HCT116 (cell line): ENCODE data around the gene KAZN.

Experiments used
- ATF3 ChIP-seq: IDR thresholded peaks from 2 replicates; pipeline ENCODE4 v1.6.1; 2012
- CTCF ChIP-seq, 3 experiments: fragments of 200-600 bp in 1 of 3; sonication (generic) in 1 of 3; IDR thresholded peaks in 2 of 3; conservative IDR thresholded peaks in 1 of 3; 2 replicates each; pipeline ENCODE4 v1.5.1; 2012 to 2017; ENCODE audit warnings: low read depth in 2 of 3, low read length in 2 of 3, antibody characterized with exemption in 1 of 3, borderline replicate concordance in 1 of 3, control low read depth in 1 of 3, mild to moderate bottlenecking in 1 of 3, mixed read lengths in 1 of 3, mixed run types in 1 of 3, moderate library complexity in 1 of 3; ENCODE audit not compliant: insufficient read depth in 1 of 3
- EZH2phosphoT487 ChIP-seq: fragments of 200-600 bp; IDR thresholded peaks from 2 replicates; pipeline ENCODE4 v1.6.1; 2018; ENCODE audit warnings: antibody characterized with exemption, borderline replicate concordance
- FOSL1 ChIP-seq: IDR thresholded peaks from 2 replicates; pipeline ENCODE4 v1.6.1; 2012; ENCODE audit warnings: low read depth
- POLR2A ChIP-seq: IDR thresholded peaks from 2 replicates; pipeline ENCODE4 v1.7.0; 2011; ENCODE audit warnings: borderline replicate concordance; ENCODE audit not compliant: insufficient read depth, insufficient read length; ENCODE audit errors: extremely low read depth
- RAD21 ChIP-seq: IDR thresholded peaks from 2 replicates; pipeline ENCODE4 v1.6.1; 2012; ENCODE audit warnings: low read depth, mild to moderate bottlenecking
- SIN3A ChIP-seq: IDR thresholded peaks from 2 replicates; pipeline ENCODE4 v1.6.1; 2012; ENCODE audit warnings: low read depth
- SRF ChIP-seq: IDR thresholded peaks from 2 replicates; pipeline ENCODE4 v1.6.1; 2012; ENCODE audit warnings: low read depth
- TCF7L2 ChIP-seq: IDR thresholded peaks from 2 replicates; pipeline ENCODE4 v1.7.0; 2011; ENCODE audit warnings: borderline replicate concordance, inconsistent platforms; ENCODE audit not compliant: insufficient read depth, insufficient read length; ENCODE audit errors: extremely low read depth
- TF ChIP-seq, protein P1 (sequence below): IDR thresholded peaks from 2 replicates; pipeline ENCODE4 v1.6.1; 2012; ENCODE audit warnings: low read depth

- TF ChIP-seq FOSL1 (no peak), RAD21 (no peak), CTCF (IDR thresholded peaks at IDR 0.05 in 2 of 3, conservative IDR thresholded peaks at IDR 0.05 in 1 of 3; ENCODE audit: borderline replicate concordance in 1 of 3, insufficient read depth in 1 of 3, low read depth in 2 of 3, low read length in 2 of 3) (no peak), ATF3 (no peak), EZH2phosphoT487 (no peak), SRF (no peak), TCF7L2 (no peak), POLR2A (no peak), SIN3A (no peak)
- TF ChIP-seq, protein P1, sequence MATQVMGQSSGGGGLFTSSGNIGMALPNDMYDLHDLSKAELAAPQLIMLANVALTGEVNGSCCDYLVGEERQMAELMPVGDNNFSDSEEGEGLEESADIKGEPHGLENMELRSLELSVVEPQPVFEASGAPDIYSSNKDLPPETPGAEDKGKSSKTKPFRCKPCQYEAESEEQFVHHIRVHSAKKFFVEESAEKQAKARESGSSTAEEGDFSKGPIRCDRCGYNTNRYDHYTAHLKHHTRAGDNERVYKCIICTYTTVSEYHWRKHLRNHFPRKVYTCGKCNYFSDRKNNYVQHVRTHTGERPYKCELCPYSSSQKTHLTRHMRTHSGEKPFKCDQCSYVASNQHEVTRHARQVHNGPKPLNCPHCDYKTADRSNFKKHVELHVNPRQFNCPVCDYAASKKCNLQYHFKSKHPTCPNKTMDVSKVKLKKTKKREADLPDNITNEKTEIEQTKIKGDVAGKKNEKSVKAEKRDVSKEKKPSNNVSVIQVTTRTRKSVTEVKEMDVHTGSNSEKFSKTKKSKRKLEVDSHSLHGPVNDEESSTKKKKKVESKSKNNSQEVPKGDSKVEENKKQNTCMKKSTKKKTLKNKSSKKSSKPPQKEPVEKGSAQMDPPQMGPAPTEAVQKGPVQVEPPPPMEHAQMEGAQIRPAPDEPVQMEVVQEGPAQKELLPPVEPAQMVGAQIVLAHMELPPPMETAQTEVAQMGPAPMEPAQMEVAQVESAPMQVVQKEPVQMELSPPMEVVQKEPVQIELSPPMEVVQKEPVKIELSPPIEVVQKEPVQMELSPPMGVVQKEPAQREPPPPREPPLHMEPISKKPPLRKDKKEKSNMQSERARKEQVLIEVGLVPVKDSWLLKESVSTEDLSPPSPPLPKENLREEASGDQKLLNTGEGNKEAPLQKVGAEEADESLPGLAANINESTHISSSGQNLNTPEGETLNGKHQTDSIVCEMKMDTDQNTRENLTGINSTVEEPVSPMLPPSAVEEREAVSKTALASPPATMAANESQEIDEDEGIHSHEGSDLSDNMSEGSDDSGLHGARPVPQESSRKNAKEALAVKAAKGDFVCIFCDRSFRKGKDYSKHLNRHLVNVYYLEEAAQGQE: no peak
Observed at GRCh38 chr1:15083578-15083977, 485.1 kb downstream of the KAZN start.
